Stimulated activated CD8-positive, alpha-beta memory T cell treated with anti-CD3 and anti-CD28 coated beads, Interleukin-12 subunit alpha, Interleukin-12 subunit beta, amount 100 ng/mL, for 4 hours (primary cell): ENCODE data around the gene UBXN11.
"Not testable (repeated sequence)": the region's sequence is repeated elsewhere in the genome, so short reads cannot be mapped to it uniquely, and the experiment has no call there.

Experiments
- DNase-seq: peaks from one replicate; pipeline ENCODE4 v3.0.0-alpha.2; 2020; ENCODE audit warnings: low read depth

UBXN11 gene

GRCh38 chr1:26336477-26337205 lies 30.2 kb upstream of the UBXN11 start:
- peak; percentile 80 for DNase-seq

GRCh38 chr1:26335774-26336476 lies 29.5 kb upstream of the UBXN11 start:
- DNase-seq, result no peak

GRCh38 chr1:26333312-26333711 lies 26.9 kb upstream of the UBXN11 start:
- not testable (repeated sequence) for DNase-seq

GRCh38 chr1:26330276-26330675 lies 23.8 kb upstream of the UBXN11 start:
- DNase-seq, result no peak

GRCh38 chr1:26329380-26329779 lies 22.9 kb upstream of the UBXN11 start:
- DNase-seq, result not testable (repeated sequence)

- no peak for DNase-seq
Measured at GRCh38 chr1:26328597-26328996, 22.2 kb upstream of the UBXN11 start.

GRCh38 chr1:26327956-26328362 lies 21.5 kb upstream of the UBXN11 start:
- no peak for DNase-seq

GRCh38 chr1:26324550-26324949 lies 18.1 kb upstream of the UBXN11 start:
- DNase-seq, result no peak

- DNase-seq, result no peak
Measured at GRCh38 chr1:26323382-26323781, 16.9 kb upstream of the UBXN11 start.

- no peak for DNase-seq
Measured at GRCh38 chr1:26322042-26322331, 15.6 kb upstream of the UBXN11 start.

GRCh38 chr1:26321315-26322041 lies 15.0 kb upstream of the UBXN11 start:
- peak; percentile 82 for DNase-seq

- DNase-seq, result no peak
Measured at GRCh38 chr1:26320896-26321295, 14.5 kb upstream of the UBXN11 start.

GRCh38 chr1:26318338-26319064 lies 12.1 kb upstream of the UBXN11 start:
- DNase-seq, result no peak

- DNase-seq, result peak; percentile 58
Measured at GRCh38 chr1:26317612-26318337, 11.3 kb upstream of the UBXN11 start, which contains the start of gene CD52. Gene CD52, plus strand, starts transcription at chr1:26317958. Its CDS starts 60 bp downstream, at chr1:26318018.

- no peak for DNase-seq
Measured at GRCh38 chr1:26317146-26317545, 10.7 kb upstream of the UBXN11 start.

GRCh38 chr1:26315874-26316850 lies 9.7 kb upstream of the UBXN11 start:
- DNase-seq, result no peak

- no peak for DNase-seq
Measured at GRCh38 chr1:26314501-26314900, 8.1 kb upstream of the UBXN11 start.

GRCh38 chr1:26307966-26308899 lies 1.8 kb upstream of the UBXN11 start:
- DNase-seq, result not testable (repeated sequence)

- DNase-seq, result no peak
Measured at GRCh38 chr1:26307363-26307781, 936 bp upstream of the UBXN11 start.
